HUES64 (cell line): ENCODE measurements around the gene FOXB1.
A peak's percentile ranks its signal among the peaks of the same experiment; 100 is the strongest.

Experiments
- H3K27ac ChIP-seq: 2 replicates; pipeline ENCODE4 v1.7.0; 2013; ENCODE audit warnings: low read depth, low read length, inconsistent platforms
- H3K27me3 ChIP-seq: 2 replicates; pipeline ENCODE4 v1.6.1; 2013; ENCODE audit warnings: mild to moderate bottlenecking, low read length; ENCODE audit not compliant: insufficient read depth
- H3K36me3 ChIP-seq: 2 replicates; pipeline ENCODE4 v1.6.1; 2013; ENCODE audit warnings: mild to moderate bottlenecking, low read length; ENCODE audit not compliant: insufficient read depth
- H3K4me1 ChIP-seq: 2 replicates; pipeline ENCODE4 v1.6.1; 2013; ENCODE audit warnings: mild to moderate bottlenecking, low read length, moderate library complexity; ENCODE audit not compliant: insufficient read depth
- H3K4me3 ChIP-seq: 2 replicates; pipeline ENCODE4 v1.5.1; 2013; ENCODE audit warnings: mild to moderate bottlenecking, low read length, moderate library complexity
- H3K9ac ChIP-seq: 2 replicates; pipeline ENCODE4 v1.6.1; 2013; ENCODE audit warnings: mild to moderate bottlenecking, low read depth, low read length
- H3K9me3 ChIP-seq: 2 replicates; pipeline ENCODE4 v1.6.1; 2013; ENCODE audit warnings: low read depth, low read length; ENCODE audit not compliant: insufficient read depth
- WGBS: fragments of 150-250, 120-280 bp; methylation state at CpG from one replicate; pipeline ENCODE4 v1.1.7; 2013; ENCODE audit warnings: missing lambda C conversion rate; 5-methylcytosine and 5-hydroxymethylcytosine counted together

FOXB1 gene

DNA sequence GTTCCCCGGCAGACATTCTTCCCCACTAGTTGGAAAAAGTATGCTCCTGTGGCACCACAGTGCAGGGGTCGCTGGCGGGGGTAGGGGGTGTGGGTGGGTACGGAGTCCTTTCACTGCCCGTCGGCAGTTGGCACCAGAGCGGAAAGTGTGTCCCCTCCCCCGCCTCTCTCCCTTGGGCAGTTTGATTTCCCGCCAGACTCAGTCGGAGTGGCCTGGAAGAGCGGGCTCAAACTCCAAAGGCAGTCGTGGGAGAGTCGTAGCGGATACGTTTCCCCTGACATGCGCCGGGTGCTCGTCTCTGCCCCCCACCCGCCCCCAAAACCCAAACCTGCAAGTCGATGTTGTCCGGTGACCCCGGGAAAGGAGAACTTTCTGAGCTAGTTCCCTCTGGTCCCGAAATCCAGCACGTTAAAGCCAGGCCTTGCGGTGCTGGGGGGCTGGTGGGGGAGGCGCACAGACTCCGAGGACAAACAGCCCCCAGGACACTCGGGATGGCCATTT lies 4.4 kb upstream of the FOXB1 start:
- H3K4me1 ChIP-seq, result peaks cover 57% of the 10 kb centered on the region
- H3K27me3 ChIP-seq, result peaks cover 96% of the 10 kb centered on the region
- H3K27ac ChIP-seq, result peak overlapping the region; percentile 76; the same call in 1 of the 2 replicates
- H3K9ac ChIP-seq, result peak overlapping the region; percentile 48
- H3K4me3 ChIP-seq, result peak overlapping the region; percentile 62
- H3K9me3 ChIP-seq, result no peaks in the 10 kb centered on the region
- WGBS, result under 1% methylated on average over 28 of the region's 28 CpGs
- no peaks in the 10 kb centered on the region for H3K36me3 ChIP-seq

GRCh38 chr15:60000113-60000823 lies 3.8 kb upstream of the FOXB1 start:
- Histone ChIP-seq H3K4me1 (peaks cover 57% of the 10 kb centered on the region), H3K4me3 (peak overlapping the region; percentile 62), H3K9ac (peak overlapping the region; percentile 48), H3K36me3 (no peaks in the 10 kb centered on the region), H3K9me3 (no peaks in the 10 kb centered on the region), H3K27me3 (peaks cover 96% of the 10 kb centered on the region), H3K27ac (peak overlapping the region; percentile 76; the same call in 1 of the 2 replicates)
- under 1% methylated on average over 33 of the region's 33 CpGs for WGBS

DNA sequence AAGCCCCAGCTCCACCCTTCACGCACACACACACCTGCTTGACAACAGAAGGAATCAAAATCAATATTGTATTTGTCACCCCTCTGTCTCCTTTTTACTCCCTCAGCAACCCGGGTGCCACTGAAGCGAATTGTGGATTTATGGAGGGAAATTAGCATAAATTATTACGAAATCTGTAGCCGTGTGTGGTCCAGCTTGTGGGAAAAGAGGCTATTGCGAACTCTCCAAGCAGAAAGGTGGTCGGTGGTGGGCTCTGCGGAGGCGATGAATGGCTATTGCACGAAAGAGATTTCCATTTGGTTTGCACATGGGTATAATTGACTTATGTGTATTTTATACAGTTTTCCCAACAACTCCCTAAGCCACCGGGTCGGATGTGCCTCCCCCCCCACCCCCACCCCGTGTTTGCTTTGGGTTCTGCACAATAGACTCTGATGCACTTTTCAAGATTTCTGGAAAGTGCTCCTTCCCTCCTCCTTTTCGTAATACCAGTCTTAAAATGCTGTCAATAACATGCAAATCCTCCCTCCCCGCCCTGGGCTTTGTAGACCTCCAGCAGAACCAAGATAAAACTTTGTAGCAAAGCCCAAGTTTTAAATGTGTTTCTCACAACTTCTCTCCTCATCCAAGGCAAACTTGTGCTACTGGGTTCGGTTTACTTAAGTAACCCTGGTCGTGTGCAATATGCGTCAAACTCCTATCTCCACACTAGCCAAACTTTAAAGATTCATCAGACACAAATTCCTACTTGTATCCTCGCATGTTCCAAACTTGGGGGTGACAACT lies 3.1 kb upstream of the FOXB1 start:
- no peaks in the 10 kb centered on the region for H3K36me3 ChIP-seq
- peaks cover 96% of the 10 kb centered on the region for H3K27me3 ChIP-seq
- WGBS, result under 1% methylated on average over 19 of the region's 19 CpGs
- peak overlapping the region; percentile 62 for H3K4me3 ChIP-seq
- H3K9ac ChIP-seq, result no peak overlapping the region
- H3K27ac ChIP-seq, result no peak overlapping the region
- no peaks in the 10 kb centered on the region for H3K9me3 ChIP-seq
- peaks cover 51% of the 10 kb centered on the region for H3K4me1 ChIP-seq

DNA sequence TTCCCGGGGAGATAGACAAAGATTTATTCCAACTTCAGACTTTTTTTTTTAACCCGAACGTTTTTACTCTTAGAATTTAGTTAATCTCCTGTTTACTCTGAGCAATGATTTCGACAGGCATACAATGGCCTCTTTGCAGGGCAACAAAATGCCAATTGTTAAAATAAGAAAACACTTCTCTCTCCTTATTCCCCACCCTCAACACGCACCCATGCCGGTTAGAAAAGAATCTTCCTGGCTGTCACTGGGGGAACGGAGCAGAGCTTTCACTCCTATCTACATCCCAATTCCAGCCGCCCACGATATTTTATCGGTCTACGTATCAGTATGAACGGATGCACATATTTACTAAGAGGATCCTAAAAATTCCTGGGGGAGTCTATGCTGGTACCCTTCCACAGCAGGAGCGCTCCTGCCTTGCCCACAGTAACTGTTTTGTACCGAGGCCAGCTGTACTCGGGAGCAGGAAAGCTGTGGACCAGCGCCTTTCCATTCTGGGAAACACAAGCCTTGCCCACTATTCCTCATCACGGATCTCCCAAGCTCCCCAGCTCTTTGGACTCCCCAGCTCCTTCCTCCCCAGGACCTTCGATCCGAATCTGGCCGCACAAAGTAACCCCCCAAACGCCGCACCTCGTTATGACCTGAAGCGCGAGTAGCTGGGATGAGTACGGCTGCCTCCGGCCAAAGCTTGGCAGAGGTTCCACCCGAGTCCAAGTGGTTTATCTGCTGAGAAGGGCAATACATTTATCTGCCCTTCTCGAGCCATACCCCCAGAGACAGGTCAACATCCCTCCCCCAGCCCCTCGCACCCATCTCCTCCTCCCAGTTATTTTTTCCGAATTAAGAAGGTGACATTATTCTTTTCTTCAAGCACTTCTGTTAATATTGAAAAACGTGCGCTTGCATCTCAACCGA lies 2.2 kb upstream of the FOXB1 start:
- Histone ChIP-seq H3K4me3 (peak overlapping the region; percentile 62), H3K9ac (no peak overlapping the region), H3K9me3 (no peaks in the 10 kb centered on the region), H3K36me3 (no peaks in the 10 kb centered on the region), H3K27ac (no peak overlapping the region), H3K4me1 (peaks cover 47% of the 10 kb centered on the region), H3K27me3 (peaks cover 93% of the 10 kb centered on the region)
- WGBS, result under 1% methylated on average over 34 of the region's 34 CpGs

GRCh38 chr15:60002528-60003218 lies 1.4 kb upstream of the FOXB1 start:
- peak overlapping the region; percentile 62 for H3K4me3 ChIP-seq
- H3K27me3 ChIP-seq, result peaks cover 96% of the 10 kb centered on the region
- under 1% methylated on average over 16 of the region's 26 CpGs for WGBS

DNA sequence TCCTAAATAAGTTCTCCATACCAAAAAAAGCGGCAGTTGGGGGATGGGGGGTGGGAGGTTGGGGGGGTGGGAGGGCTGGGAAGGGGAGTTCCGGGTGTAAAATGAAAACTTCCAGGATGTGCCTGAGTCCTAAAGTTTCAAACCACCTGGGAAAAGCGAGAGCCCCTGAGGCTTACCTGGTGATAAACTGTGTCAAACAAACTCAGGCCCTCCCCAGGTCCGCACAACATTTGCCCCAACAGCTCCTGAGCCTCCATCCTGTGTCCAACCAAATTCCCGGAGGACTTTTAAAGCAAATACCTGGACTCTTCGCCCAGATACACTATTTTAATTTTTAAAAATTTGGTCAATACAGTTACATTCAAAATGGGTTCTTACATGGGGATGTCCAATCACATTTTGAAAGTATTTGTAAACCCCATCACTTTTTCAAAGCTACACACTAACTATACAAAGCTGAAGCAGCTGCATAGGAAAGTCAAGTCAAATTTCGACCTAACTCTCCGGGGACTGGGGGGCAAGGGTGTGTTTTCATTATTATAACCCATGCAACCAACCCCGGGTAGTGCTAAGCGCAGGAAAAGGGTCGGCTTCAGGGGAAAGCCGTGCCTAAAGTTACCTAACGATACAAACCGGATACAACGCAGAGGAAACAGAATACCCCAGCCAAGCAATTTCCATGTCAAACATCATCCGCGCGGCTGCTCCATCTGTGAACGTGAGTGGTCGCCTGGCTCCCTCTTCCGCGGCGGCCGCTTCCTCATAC lies 685 bp upstream of the FOXB1 start:
- no peak overlapping the region for H3K9ac ChIP-seq
- H3K4me3 ChIP-seq, result peak overlapping the region; percentile 62
- peaks cover 51% of the 10 kb centered on the region for H3K4me1 ChIP-seq
- H3K27ac ChIP-seq, result no peak overlapping the region
- 0% methylated on average over 23 of the region's 24 CpGs for WGBS
- no peaks in the 10 kb centered on the region for H3K9me3 ChIP-seq
- H3K36me3 ChIP-seq, result no peaks in the 10 kb centered on the region
- H3K27me3 ChIP-seq, result peaks cover 96% of the 10 kb centered on the region

More at GRCh38 chr15:60002528-60003218, 1.4 kb upstream of the FOXB1 start:
- no peak overlapping the region for H3K27ac ChIP-seq
- H3K9me3 ChIP-seq, result no peaks in the 10 kb centered on the region
- H3K9ac ChIP-seq, result no peak overlapping the region
- no peaks in the 10 kb centered on the region for H3K36me3 ChIP-seq
- peaks cover 51% of the 10 kb centered on the region for H3K4me1 ChIP-seq

DNA sequence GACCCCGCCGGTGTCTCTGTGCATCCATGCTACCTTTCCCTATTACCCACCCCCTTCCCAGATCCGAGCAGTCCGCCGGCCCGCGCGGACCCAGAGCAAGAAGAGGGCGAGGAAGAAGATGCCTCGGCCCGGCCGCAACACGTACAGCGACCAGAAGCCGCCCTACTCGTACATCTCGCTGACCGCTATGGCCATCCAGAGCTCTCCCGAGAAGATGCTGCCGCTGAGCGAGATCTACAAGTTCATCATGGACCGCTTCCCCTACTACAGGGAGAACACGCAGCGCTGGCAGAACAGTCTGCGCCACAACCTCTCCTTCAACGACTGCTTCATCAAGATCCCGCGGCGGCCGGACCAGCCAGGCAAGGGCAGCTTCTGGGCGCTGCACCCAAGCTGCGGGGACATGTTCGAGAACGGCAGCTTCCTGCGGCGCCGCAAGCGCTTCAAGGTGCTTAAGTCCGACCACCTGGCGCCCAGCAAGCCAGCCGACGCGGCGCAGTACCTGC lies 788 bp downstream of the FOXB1 start:
- Histone ChIP-seq H3K27me3 (peaks cover 94% of the 10 kb centered on the region), H3K9ac (peak overlapping the region; percentile 31; the same call in 1 of the 2 replicates), H3K27ac (peak overlapping the region; percentile 52; the same call in 1 of the 2 replicates), H3K4me1 (peaks cover 56% of the 10 kb centered on the region), H3K9me3 (no peaks in the 10 kb centered on the region), H3K4me3 (peak overlapping the region; percentile 62), H3K36me3 (no peaks in the 10 kb centered on the region)
- WGBS, result under 1% methylated on average over 44 of the region's 44 CpGs

DNA sequence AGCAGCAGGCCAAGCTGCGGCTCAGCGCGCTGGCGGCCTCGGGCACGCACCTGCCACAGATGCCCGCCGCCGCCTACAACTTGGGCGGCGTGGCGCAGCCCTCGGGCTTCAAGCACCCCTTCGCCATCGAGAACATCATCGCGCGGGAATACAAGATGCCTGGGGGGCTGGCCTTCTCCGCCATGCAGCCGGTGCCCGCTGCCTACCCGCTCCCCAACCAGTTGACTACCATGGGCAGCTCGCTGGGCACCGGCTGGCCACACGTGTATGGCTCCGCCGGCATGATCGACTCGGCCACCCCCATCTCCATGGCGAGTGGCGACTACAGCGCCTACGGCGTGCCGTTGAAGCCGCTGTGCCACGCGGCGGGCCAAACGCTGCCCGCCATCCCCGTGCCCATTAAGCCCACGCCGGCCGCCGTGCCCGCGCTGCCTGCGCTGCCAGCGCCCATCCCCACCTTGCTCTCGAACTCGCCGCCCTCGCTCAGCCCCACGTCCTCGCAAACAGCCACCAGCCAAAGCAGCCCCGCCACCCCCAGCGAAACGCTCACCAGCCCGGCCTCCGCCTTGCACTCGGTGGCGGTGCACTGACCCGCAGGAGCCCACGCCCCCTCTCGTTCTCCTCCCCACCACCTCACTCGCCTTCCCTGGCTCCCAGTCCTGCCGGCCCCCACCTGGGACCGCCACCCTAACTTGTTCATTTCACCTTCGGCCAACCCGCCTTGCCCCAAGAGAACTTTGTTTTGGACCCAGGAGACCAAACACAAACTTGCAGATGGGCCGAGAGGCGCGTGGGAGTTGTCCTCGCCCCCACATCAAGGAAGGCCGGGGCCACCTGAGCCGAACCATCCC lies 1.5 kb downstream of the FOXB1 start:
- Histone ChIP-seq H3K27ac (peak overlapping the region; percentile 78; the same call in 1 of the 2 replicates), H3K36me3 (no peaks in the 10 kb centered on the region), H3K9ac (peak overlapping the region; percentile 31), H3K4me3 (peak overlapping the region; percentile 62), H3K4me1 (peaks cover 61% of the 10 kb centered on the region), H3K9me3 (no peaks in the 10 kb centered on the region), H3K27me3 (peaks cover 92% of the 10 kb centered on the region)
- WGBS, result 1% methylated on average over 77 of the region's 77 CpGs

DNA sequence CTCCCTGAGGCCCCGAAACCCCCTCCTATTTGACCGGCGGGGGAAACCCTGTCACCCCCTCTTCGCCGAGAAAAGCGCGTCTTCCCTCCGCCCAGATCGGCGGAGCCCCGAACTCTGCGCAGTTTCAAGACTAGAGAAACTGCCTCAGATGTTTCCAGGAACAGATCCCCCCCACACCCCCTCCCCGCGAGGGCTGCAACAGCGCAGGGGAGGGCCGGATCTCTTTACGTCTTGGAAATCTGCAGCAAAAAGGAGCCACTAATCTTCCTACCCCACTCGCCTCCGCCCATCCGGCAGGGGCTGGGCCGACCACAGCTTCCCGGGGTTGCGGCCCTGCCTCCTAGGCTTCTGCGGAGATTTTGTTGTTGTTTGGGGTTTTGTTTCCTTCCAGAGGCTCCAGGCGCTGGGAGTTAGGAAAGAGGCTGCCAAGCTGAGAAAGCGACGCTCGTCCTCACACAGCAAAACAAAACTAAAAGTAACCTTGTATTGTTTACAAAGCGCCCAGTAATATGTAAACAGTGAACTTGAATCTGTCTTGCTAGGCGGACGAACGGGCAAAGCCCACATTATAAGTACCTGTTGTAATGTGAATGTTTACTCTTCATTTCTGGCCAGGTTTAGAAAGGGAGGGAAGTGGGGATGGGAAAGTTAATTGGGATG lies 2.2 kb downstream of the FOXB1 start:
- Histone ChIP-seq H3K27ac (peak overlapping the region; percentile 78; the same call in 1 of the 2 replicates), H3K9me3 (no peaks in the 10 kb centered on the region), H3K36me3 (no peaks in the 10 kb centered on the region), H3K4me3 (peak overlapping the region; percentile 62), H3K27me3 (peaks cover 84% of the 10 kb centered on the region), H3K4me1 (peaks cover 63% of the 10 kb centered on the region), H3K9ac (no peak overlapping the region)
- 0% methylated on average over 29 of the region's 32 CpGs for WGBS
